K562 (cell line): Measurements from ENCODE around the gene TRABD2B. TPM values are rescaled to one million over a fixed set of nuclear protein-coding genes. Genes with fewer than 3 reads are reported as not detected.

Source experiments
- BACH1 ChIP-seq: fragments of 200-800 bp; sonication (Bioruptor generic); IDR thresholded peaks from 2 replicates; pipeline ENCODE4 v1.6.1; 2016; ENCODE audit warnings: missing genetic modification characterization, missing compliant biosample characterization
- CBX2 ChIP-seq: fragments of 200-600 bp; sonication (generic); IDR thresholded peaks from one replicate; pipeline ENCODE4 v1.6.1; 2012; ENCODE audit warnings: mild to moderate bottlenecking, low read length, inconsistent platforms; ENCODE audit not compliant: insufficient read depth, poor library complexity, severe bottlenecking
- CXXC5 ChIP-seq: fragments of 250-450 bp; sonication (Bioruptor Pico); IDR thresholded peaks from 2 replicates; pipeline ENCODE4 v1.8.0; 2022; ENCODE audit warnings: inconsistent platforms, mild to moderate bottlenecking, moderate library complexity
- DIDO1 ChIP-seq: fragments of 450-650 bp; IDR thresholded peaks from 2 replicates; pipeline ENCODE4 v1.6.1; 2016; ENCODE audit warnings: low read depth, missing biosample characterization, missing genetic modification characterization
- ELF2 ChIP-seq: fragments of 250-450 bp; sonication (Bioruptor Pico); IDR thresholded peaks from 2 replicates; pipeline ENCODE4 v1.5.0; 2021; ENCODE audit warnings: mild to moderate bottlenecking
- ETV1 ChIP-seq: fragments of 450-650 bp; conservative IDR thresholded peaks from 2 replicates; pipeline ENCODE4 v1.6.1; 2016; ENCODE audit warnings: missing genetic modification characterization, control low read depth, low read depth, missing compliant biosample characterization
- EWSR1 ChIP-seq: fragments of 450-650 bp; IDR thresholded peaks from 2 replicates; pipeline ENCODE4 v1.6.1; 2018; ENCODE audit warnings: borderline replicate concordance, mild to moderate bottlenecking, low read depth, moderate library complexity; ENCODE audit not compliant: partially characterized antibody
- HDAC1 ChIP-seq, 2 experiments: fragments of 450-650 bp; IDR thresholded peaks; 2 replicates each; pipeline ENCODE4 v1.6.1; 2016 to 2017; ENCODE audit warnings: inconsistent platforms in 1 of 2, mild to moderate bottlenecking in 1 of 2, moderate library complexity in 1 of 2
- HDAC2 ChIP-seq: fragments of 450-650 bp; IDR thresholded peaks from 2 replicates; pipeline ENCODE4 v1.6.1; 2016; ENCODE audit warnings: mild to moderate bottlenecking
- HNRNPUL1 ChIP-seq: fragments of 200-400 bp; formaldehyde crosslinking; IDR thresholded peaks from 2 replicates; pipeline ENCODE4 v1.6.1; 2017; ENCODE audit warnings: low read length
- HOXB6 ChIP-seq: fragments of 250-450 bp; sonication (Bioruptor Pico); IDR thresholded peaks from 2 replicates; pipeline ENCODE4 v1.5.1; 2022; ENCODE audit warnings: mild to moderate bottlenecking, borderline replicate concordance
- ILK ChIP-seq: fragments of 450-650 bp; IDR thresholded peaks from 2 replicates; pipeline ENCODE4 v1.6.1; 2016; ENCODE audit warnings: missing genetic modification characterization, low read depth, mild to moderate bottlenecking, missing compliant biosample characterization, moderate library complexity, borderline replicate concordance
- MCM5 ChIP-seq: fragments of 450-650 bp; IDR thresholded peaks from 2 replicates; pipeline ENCODE4 v1.6.1; 2016; ENCODE audit warnings: low read depth
- NR2F6 ChIP-seq: fragments of 450-650 bp; formaldehyde crosslinking; IDR thresholded peaks from 2 replicates; pipeline ENCODE4 v1.4.0; 2020; ENCODE audit warnings: mild to moderate bottlenecking
- PHB ChIP-seq: fragments of 250-450 bp; sonication (Bioruptor Pico); IDR thresholded peaks from 2 replicates; pipeline ENCODE4 v1.5.0; 2021
- SAP30 ChIP-seq: fragments of 200-600 bp; sonication (generic); IDR thresholded peaks from 2 replicates; pipeline ENCODE4 v1.6.1; 2012; ENCODE audit warnings: borderline replicate concordance, low read depth, mild to moderate bottlenecking, moderate library complexity, low read length, control low read depth, inconsistent platforms; ENCODE audit not compliant: insufficient read depth, poor library complexity, severe bottlenecking
- TEAD4 ChIP-seq, 2 experiments: sonication (generic) in 1 of 2; formaldehyde crosslinking in 1 of 2; IDR thresholded peaks; 2 replicates each; pipeline versions ENCODE4 v1.6.1 to v1.8.0; 2012 to 2022; ENCODE audit warnings: borderline replicate concordance in 1 of 2, inconsistent platforms in 1 of 2, low read length in 1 of 2, mild to moderate bottlenecking in 1 of 2, missing genetic modification reagents in 1 of 2
- ZC3H4 ChIP-seq: sonication (generic); formaldehyde crosslinking; IDR thresholded peaks from 2 replicates; pipeline ENCODE4 v1.9.0; 2021; ENCODE audit warnings: missing genetic modification reagents, borderline replicate concordance
- ZNF121 ChIP-seq: sonication (generic); formaldehyde crosslinking; conservative IDR thresholded peaks from 2 replicates; pipeline ENCODE4 v1.8.0; 2022; ENCODE audit warnings: missing genetic modification reagents
- ZNF764 ChIP-seq: fragments of 250-450 bp; sonication (Bioruptor Pico); IDR thresholded peaks from 2 replicates; pipeline ENCODE4 v1.4.0; 2020; ENCODE audit warnings: low read depth, mild to moderate bottlenecking, moderate library complexity
- polyA plus RNA-seq, 8 experiments: library from polyadenylated mRNA; depleted of rRNA in 4 of 8; stranded (reverse) in 5 of 8; unstranded in 3 of 8; fragments of >200 nt; fragmentation: Nextera tagmentation in 2 of 8; fragmentation: Illumina TruSeq in 1 of 8; extraction: Ambion mirVana in 2 of 8; extraction: Trizol in 1 of 8; gene quantifications; 2 replicates each; pipeline versions ENCODE4 v1.2.1 to v1.2.3, GENCODE V29; 2011 to 2014; ENCODE audit warnings: inconsistent platforms in 1 of 8, missing spikeins in 1 of 8
- total RNA-seq, 7 experiments: library from RNA; depleted of rRNA in 6 of 7; stranded (reverse); fragments of >200 nt in 6 of 7; fragmentation: Illumina TruSeq in 2 of 7; extraction: Trizol in 2 of 7; gene quantifications; 2 replicates each; pipeline versions ENCODE4 v1.2.1 to v1.2.3, GENCODE V29; 2011 to 2021; ENCODE audit warnings: low replicate concordance in 1 of 7
- TF ChIP-seq, protein P1 (sequence below): fragments of 200-800 bp; sonication (Bioruptor generic); IDR thresholded peaks from 2 replicates; pipeline ENCODE4 v1.6.1; 2016; ENCODE audit warnings: missing genetic modification characterization, missing compliant biosample characterization
- TF ChIP-seq, protein P2 (sequence below): sonication (generic); formaldehyde crosslinking; IDR thresholded peaks from 2 replicates; pipeline ENCODE4 v1.8.0; 2022; ENCODE audit warnings: mild to moderate bottlenecking, low read depth, missing genetic modification reagents
- TF ChIP-seq, protein P3 (sequence below): fragments of 250-450 bp; sonication (Bioruptor Pico); IDR thresholded peaks from 2 replicates; pipeline ENCODE4 v1.5.0; 2021

Gene TRABD2B
- total and polyA plus RNA-seq, 9 of the 15 experiments (the other 6 are each of a cell fraction or from before 2014, with no cell fraction given), result not detected

DNA sequence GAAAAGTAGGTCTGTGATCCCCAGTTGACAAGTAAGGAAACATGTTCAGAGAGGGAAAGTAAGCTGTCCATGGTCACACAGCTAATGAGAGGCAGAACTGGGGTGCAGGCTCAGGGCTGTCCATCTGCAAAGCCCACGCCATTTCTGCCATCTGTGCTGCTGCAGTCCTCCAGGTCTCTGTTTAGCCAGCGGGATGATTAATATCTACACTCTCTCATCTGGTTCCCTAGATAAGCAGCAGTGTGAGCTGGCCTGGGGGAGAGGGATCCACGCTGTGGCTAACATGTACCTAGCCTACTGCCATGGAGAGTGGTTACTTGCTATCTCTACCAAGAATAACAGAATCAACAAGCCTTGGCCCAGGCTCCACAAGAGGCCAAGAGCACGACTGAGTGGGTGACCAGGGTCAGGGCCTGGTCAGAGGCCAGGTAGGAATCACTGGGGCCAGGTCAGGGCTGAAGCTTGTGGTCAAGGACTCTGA is 75.2 kb downstream of the TRABD2B start (continued):
- TF ChIP-seq ILK (tag) (no peak), ELF2 (CRISPR knock-in tag) (no peak), HNRNPUL1 (no peak), HOXB6 (CRISPR knock-in tag) (no peak), NR2F6 (no peak), BACH1 (tag) (no peak), DIDO1 (tag) (no peak), HDAC1 (IDR thresholded peaks at IDR 0.05) (no peak), HDAC2 (no peak; the same call in 1 of the 2 replicates), TEAD4 (IDR thresholded peaks at IDR 0.05; ENCODE audit: low read length) (peak; percentile 93), TEAD4 (CRISPR knock-in tag; IDR thresholded peaks at IDR 0.05; ENCODE audit: borderline replicate concordance) (no peak), ETV1 (tag) (no peak), ZC3H4 (CRISPR knock-in tag) (no peak), CXXC5 (no peak), ZNF121 (CRISPR knock-in tag) (no peak), CBX2 (no peak), PHB (CRISPR knock-in tag) (no peak), EWSR1 (no peak), SAP30 (no peak), MCM5 (no peak), ZNF764 (0 out of 2 replicates have a peak, but pooled peaks have one; percentile 36)
- TF ChIP-seq, protein P1, sequence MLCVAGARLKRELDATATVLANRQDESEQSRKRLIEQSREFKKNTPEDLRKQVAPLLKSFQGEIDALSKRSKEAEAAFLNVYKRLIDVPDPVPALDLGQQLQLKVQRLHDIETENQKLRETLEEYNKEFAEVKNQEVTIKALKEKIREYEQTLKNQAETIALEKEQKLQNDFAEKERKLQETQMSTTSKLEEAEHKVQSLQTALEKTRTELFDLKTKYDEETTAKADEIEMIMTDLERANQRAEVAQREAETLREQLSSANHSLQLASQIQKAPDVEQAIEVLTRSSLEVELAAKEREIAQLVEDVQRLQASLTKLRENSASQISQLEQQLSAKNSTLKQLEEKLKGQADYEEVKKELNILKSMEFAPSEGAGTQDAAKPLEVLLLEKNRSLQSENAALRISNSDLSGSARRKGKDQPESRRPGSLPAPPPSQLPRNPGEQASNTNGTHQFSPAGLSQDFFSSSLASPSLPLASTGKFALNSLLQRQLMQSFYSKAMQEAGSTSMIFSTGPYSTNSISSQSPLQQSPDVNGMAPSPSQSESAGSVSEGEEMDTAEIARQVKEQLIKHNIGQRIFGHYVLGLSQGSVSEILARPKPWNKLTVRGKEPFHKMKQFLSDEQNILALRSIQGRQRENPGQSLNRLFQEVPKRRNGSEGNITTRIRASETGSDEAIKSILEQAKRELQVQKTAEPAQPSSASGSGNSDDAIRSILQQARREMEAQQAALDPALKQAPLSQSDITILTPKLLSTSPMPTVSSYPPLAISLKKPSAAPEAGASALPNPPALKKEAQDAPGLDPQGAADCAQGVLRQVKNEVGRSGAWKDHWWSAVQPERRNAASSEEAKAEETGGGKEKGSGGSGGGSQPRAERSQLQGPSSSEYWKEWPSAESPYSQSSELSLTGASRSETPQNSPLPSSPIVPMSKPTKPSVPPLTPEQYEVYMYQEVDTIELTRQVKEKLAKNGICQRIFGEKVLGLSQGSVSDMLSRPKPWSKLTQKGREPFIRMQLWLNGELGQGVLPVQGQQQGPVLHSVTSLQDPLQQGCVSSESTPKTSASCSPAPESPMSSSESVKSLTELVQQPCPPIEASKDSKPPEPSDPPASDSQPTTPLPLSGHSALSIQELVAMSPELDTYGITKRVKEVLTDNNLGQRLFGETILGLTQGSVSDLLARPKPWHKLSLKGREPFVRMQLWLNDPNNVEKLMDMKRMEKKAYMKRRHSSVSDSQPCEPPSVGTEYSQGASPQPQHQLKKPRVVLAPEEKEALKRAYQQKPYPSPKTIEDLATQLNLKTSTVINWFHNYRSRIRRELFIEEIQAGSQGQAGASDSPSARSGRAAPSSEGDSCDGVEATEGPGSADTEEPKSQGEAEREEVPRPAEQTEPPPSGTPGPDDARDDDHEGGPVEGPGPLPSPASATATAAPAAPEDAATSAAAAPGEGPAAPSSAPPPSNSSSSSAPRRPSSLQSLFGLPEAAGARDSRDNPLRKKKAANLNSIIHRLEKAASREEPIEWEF, result no peak
- TF ChIP-seq, protein P2, sequence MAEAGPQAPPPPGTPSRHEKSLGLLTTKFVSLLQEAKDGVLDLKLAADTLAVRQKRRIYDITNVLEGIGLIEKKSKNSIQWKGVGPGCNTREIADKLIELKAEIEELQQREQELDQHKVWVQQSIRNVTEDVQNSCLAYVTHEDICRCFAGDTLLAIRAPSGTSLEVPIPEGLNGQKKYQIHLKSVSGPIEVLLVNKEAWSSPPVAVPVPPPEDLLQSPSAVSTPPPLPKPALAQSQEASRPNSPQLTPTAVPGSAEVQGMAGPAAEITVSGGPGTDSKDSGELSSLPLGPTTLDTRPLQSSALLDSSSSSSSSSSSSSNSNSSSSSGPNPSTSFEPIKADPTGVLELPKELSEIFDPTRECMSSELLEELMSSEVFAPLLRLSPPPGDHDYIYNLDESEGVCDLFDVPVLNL, result no peak
- TF ChIP-seq, protein P3, sequence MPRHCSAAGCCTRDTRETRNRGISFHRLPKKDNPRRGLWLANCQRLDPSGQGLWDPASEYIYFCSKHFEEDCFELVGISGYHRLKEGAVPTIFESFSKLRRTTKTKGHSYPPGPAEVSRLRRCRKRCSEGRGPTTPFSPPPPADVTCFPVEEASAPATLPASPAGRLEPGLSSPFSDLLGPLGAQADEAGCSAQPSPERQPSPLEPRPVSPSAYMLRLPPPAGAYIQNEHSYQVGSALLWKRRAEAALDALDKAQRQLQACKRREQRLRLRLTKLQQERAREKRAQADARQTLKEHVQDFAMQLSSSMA, result no peak
